ENCODE results near the gene SH2D2A. TPM values are rescaled to one million over a fixed set of nuclear protein-coding genes. Genes with fewer than 3 reads are reported as not detected.
"Not testable (repeated sequence)": the region's sequence is repeated elsewhere in the genome, so short reads cannot be mapped to it uniquely, and the experiment has no call there.

SH2D2A gene
- total RNA-seq, 1 experiment from 2014 or later: 0.48 TPM

DNA sequence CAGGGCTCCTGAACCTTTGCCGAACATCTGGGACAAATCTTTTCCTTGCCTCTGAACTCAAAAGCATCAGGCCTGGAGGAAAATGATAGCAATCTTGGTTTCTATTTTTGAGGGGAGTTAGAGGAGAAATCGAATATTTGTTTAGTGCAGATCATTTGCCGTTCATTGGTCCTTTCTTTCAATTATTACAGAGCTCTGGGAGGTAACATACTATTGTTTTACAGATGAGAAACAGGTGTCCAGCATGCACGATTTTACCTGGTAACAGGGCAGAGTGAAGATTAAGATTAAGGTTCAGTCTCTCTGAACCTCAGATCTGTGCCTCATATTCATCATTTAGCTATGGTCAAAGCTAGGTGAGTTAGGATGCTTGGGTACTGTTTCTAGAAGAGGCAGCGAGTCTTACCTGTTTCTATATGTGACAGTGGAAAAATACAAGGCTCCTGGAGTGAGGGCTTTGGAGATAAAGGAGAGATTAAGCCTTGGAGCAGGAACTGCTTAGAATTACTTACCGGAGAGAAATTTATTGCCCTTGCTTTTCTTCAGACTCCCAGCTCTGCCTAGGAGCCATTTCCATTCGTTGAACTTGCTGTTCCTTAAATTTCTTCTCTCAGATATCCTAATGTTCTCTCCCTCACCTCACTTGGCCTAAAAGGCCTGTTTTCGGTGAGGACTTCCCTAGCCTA is 47.9 kb downstream of the SH2D2A start:
- no peak for DNase-seq (ENCODE audit: low read depth)

DNA sequence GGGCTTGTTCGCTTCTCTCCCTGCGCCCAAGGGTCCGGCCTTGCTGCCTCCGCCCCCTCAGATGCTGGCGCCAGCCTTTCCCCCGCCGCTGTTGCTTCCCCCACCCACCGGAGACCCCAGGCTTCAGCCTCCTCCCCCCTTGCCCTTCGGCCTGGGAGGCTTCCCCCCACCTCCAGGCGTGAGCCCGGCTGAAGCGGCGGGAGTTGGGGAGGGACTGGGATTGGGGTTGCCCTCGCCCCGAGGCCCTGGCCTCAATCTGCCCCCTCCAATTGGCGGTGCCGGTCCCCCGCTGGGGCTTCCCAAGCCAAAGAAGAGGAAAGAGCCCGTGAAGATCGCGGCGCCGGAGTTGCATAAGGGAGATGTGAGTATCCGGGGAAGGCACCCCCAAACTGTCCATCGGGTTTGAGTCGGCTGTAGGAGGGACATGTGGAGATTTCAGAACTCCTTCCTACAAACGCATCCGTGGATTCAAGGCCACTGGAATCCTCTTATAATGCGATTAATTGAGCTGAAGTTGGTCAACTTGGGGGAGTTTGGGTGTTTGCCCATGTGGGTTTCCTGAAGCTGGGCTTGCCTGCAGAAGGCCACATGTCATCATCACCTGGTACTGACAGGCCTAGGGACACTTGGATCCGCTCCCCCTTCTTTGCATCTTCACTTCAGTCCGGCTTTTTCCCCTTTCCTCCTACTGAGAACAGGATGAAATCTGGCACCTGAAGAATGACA is 48.6 kb downstream of the SH2D2A start:
- no peak for DNase-seq (ENCODE audit: low read depth)

DNA sequence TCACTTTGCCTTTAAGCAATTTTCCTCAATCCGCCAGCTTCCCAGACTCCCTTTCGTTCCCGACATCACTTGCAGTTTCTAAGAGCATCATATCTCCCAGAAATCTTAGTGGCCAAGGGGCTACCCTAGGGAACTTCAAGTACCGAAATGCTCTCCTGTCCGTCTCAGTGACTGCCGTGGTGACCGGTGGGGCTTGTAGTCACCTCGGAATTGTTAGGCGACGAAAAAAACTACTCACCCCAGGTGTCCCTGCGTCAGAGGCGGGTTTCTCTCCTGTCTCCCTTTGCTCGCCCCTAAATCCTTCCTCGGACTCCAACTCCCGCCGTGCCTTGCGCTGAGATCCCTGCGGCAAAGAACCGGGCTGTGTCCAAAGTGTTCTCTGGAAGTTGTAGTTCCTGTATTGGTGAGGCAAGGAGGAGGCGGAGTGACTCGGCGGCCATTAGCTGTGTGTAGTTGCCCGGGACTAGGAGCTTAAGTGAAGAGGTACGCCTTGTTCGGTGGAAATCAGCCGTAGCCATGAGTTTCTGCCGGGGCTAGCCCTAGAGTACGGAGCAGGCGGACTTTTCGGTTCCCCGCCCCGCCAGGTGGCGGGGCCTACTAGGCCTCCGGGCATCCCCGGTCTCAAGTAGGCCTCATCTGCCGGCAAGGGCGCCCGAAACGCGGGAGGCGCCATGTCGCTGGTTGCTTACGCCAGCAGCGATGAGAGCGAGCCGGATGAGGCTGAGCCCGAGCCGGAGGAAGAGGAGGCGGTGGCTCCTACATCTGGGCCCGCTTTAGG is 49.4 kb downstream of the SH2D2A start, which contains the start of gene PRCC:
Gene PRCC, plus strand, starts transcription at position 435 of the 778 bp plus-strand sequence. Its CDS starts 237 bp downstream, at position 672.
- peak; percentile 100 for DNase-seq (ENCODE audit: low read depth)

- DNase-seq (ENCODE audit: low read depth): no peak
These were observed 50.1 kb downstream of the SH2D2A start for GRCh38 chr1:156766298-156767100.

DNA sequence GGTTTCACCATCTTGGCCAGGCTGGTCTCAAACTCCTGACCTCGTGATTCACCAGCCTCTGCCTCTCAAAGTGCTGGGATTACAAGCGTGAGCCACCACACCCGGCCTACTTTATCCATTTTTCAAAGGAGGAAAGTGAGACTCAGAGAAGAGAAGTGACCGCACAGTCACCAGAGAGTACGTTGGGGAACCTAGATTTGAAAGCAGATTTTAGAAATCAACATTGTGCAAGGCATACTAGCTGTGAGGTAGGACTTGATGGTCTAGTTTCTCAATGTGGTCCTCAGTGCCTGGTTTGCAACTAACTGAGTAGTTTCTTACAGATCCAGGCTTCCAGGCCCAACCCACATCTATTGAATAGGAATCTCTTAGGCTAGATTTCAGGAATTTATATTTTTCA is 51.0 kb downstream of the SH2D2A start:
- DNase-seq (ENCODE audit: low read depth): no peak

GRCh38 chr1:156765136-156765535 is 51.5 kb downstream of the SH2D2A start:
- DNase-seq (ENCODE audit: low read depth): not testable (repeated sequence)

- no peak for DNase-seq (ENCODE audit: low read depth)
These were observed 55.9 kb downstream of the SH2D2A start for GRCh38 chr1:156760796-156761104.

GRCh38 chr1:156760092-156760795 is 56.4 kb downstream of the SH2D2A start:
- no peak for DNase-seq (ENCODE audit: low read depth)

DNA sequence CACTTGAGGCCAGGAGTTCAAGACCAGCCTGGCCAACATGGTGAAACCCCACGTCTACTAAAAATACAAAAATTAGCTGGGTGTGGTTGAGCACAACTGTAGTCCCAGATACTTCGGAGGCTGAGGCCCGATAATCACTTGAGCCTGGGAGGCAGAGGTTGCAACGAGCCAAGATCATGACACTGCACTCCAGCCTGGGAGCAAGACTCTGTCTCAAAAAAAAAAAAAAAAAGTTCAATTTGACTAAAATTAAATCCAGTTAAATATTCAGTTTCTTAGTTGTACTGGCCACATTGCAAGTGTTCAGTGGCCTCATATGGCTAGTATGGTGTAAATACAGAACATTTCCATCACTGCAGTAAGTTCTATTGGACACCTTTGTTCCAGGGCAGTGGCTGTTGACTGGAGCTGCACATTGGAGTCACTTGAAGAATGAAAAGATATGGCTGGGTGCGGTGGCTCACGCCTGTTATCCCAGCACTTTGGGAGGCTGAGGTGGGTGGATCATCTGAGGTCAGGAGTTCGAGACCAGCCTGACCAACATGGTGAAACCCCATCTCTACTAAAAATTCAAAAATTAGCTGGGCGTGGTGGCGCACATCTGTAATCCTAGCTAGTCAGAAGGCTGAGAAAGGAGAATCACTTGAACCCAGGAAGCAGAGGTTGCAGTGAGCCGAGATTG is 58.9 kb downstream of the SH2D2A start:
- DNase-seq (ENCODE audit: low read depth): not testable (repeated sequence)

GRCh38 chr1:156756355-156756754 is 60.3 kb downstream of the SH2D2A start:
- no peak for DNase-seq (ENCODE audit: low read depth)

Other genes with a start within 250 kb of the SH2D2A start
- 32.8 and 35.5 TPM in 2 replicates for gene IQGAP3, start 244.3 kb downstream of the SH2D2A start, total RNA-seq (2014; rRNA removed; shearing (Covaris generic))
- gene TTC24, start 237.1 kb downstream of the SH2D2A start, total RNA-seq (2014; rRNA removed; shearing (Covaris generic)): not detected in 2 replicates
- gene NAXE, start 225.1 kb downstream of the SH2D2A start, total RNA-seq (2014; rRNA removed; shearing (Covaris generic)): 85.4 and 91.0 TPM in 2 replicates
- 17.2 and 23.8 TPM in 2 replicates for gene GPATCH4, start 215.4 kb downstream of the SH2D2A start, total RNA-seq (2014; rRNA removed; shearing (Covaris generic))
- gene HAPLN2, start 197.4 kb downstream of the SH2D2A start, total RNA-seq (2014; rRNA removed; shearing (Covaris generic)): not detected in 2 replicates
- 0.12 TPM in 1 of 2 replicates, not detected in the other for gene BCAN, start 174.7 kb downstream of the SH2D2A start, total RNA-seq (2014; rRNA removed; shearing (Covaris generic))
- gene NES, start 139.4 kb downstream of the SH2D2A start, total RNA-seq (2014; rRNA removed; shearing (Covaris generic)): 24.2 and 39.1 TPM in 2 replicates
- gene CRABP2, start 111.3 kb downstream of the SH2D2A start, total RNA-seq (2014; rRNA removed; shearing (Covaris generic)): 66.6 and 81.6 TPM in 2 replicates
- 6.4 and 6.9 TPM in 2 replicates for gene METTL25B, start 88.4 kb downstream of the SH2D2A start, total RNA-seq (2014; rRNA removed; shearing (Covaris generic))
- gene ISG20L2, start 88.1 kb downstream of the SH2D2A start, total RNA-seq (2014; rRNA removed; shearing (Covaris generic)): 14.3 and 16.4 TPM in 2 replicates
- gene MRPL24, start 75.8 kb downstream of the SH2D2A start, total RNA-seq (2014; rRNA removed; shearing (Covaris generic)): 57.9 and 68.2 TPM in 2 replicates
- 230 and 306 TPM in 2 replicates for gene HDGF, start 65.2 kb downstream of the SH2D2A start, total RNA-seq (2014; rRNA removed; shearing (Covaris generic))
- 18.1 and 25.0 TPM in 2 replicates for gene PRCC, start 49.3 kb downstream of the SH2D2A start, total RNA-seq (2014; rRNA removed; shearing (Covaris generic))
- gene INSRR, start 42.3 kb upstream of the SH2D2A start, total RNA-seq (2014; rRNA removed; shearing (Covaris generic)): not detected in 2 replicates
- gene NTRK1, start 44.0 kb upstream of the SH2D2A start, total RNA-seq (2014; rRNA removed; shearing (Covaris generic)): not detected in 2 replicates
- not detected in 2 replicates for gene PEAR1, start 76.9 kb upstream of the SH2D2A start, total RNA-seq (2014; rRNA removed; shearing (Covaris generic))
- not detected in 2 replicates for gene LRRC71, start 103.8 kb upstream of the SH2D2A start, total RNA-seq (2014; rRNA removed; shearing (Covaris generic))
- 11.4 and 12.5 TPM in 2 replicates for gene ARHGEF11, start 228.9 kb upstream of the SH2D2A start, total RNA-seq (2014; rRNA removed; shearing (Covaris generic))

All from RPMI7951 (cell line).